HG02588 (cell line): ENCODE results near the gene CACNA1C.

Source experiments
- ATAC-seq: cut with Tn5 transposase; IDR thresholded peaks from one replicate; pipeline ENCODE4 v1.9.1; 2021; ENCODE audit warnings: mild to moderate bottlenecking, moderate library complexity; ENCODE audit not compliant: unreplicated experiment

Gene CACNA1C

DNA sequence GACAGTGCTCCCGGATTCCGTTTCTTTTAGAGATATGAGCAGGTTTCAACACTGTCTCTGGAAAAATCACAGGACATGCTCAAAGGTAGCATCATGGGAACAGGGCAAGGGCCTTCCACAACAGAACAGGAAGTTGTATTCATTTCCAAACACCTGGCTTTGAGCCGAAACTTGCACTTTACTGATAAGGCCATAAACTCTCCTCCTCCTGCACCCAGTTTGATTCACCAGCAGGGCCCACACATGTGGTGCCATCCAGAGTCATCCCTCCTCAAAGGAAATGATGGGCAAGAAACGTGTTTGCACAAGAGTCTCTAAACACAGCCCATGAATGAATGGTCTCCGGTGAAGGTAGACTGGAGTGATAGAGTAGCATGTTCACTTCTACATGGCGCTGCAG is 473.6 kb downstream of the CACNA1C start:
- ATAC-seq = no peak

DNA sequence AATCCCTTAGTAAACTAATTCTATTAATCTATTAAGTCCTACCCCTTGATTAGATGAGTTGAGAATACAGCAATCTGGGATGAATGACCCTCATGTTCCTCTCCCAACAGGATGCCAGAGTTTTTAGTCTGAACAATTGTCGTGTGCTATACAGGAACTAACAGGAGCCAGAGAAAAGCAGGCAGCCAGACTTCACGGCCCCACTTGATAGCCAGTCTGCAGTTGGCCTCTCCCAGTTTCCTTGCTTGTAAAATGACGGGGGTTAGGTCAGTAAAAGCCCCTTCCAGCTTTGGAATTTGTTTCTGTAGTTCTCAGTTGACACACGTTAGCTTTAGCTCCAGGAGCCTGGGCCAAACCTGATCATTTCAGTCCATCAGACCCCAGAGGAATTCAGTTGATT is 475.2 kb downstream of the CACNA1C start:
- ATAC-seq = no peak

DNA sequence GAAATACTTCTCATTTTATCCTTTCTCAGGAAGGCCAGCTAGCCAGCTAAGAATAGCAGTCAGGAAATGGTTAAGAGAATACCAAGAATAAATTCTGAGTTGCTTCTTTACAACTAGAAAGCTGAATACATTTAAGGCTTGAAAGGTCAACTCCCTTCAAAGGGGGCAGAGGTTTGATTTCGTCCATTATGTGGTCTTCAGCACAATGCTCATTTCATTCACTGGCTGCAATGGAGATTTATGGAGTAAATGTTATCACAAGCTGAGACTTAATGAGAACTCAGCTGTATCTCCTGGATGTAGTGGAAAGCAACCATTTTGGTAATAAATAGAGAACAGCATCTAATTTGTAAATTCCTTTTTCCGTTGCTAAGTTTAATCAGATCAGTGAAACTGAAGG is 477.0 kb downstream of the CACNA1C start:
- no peak for ATAC-seq

DNA sequence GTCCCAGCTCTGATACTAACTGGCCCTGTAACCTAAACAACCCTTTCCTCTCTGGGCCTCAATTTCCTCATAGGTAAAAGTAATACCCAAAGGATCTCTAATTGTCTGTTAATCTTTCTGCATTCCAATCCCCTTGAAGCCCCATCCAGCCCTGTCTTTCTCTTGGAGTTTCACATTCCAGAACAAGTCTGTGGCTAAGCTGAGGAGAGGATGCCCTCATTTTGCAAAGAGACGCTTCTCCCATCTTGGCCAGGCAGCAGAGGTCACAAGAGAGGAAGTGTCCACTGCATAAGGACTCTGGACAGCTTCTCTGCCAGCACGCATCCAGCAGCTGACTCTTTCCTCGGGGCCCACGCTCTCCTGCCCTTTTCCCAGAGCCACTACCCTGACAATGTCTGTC is 478.6 kb downstream of the CACNA1C start:
- no peak for ATAC-seq

DNA sequence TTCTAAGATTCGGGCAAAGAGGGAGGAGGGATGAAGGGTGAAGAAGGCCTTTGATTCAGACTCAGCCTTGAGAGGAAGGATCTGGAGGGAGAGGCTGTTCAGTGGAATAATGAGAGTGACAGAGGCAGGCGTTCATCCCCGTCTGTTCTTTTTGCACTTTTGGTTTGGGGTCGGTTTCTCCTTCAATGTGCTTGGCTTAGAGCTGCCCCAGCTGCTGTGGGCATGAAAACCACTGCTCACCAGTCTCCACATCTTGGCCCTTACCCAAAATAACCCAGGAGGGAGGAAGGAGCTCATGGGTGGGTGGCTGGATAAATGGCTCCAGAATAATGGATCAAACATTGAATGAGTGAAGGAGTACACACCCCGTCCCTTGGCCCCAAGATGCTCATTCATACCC is 480.2 kb downstream of the CACNA1C start:
- no peak for ATAC-seq

DNA sequence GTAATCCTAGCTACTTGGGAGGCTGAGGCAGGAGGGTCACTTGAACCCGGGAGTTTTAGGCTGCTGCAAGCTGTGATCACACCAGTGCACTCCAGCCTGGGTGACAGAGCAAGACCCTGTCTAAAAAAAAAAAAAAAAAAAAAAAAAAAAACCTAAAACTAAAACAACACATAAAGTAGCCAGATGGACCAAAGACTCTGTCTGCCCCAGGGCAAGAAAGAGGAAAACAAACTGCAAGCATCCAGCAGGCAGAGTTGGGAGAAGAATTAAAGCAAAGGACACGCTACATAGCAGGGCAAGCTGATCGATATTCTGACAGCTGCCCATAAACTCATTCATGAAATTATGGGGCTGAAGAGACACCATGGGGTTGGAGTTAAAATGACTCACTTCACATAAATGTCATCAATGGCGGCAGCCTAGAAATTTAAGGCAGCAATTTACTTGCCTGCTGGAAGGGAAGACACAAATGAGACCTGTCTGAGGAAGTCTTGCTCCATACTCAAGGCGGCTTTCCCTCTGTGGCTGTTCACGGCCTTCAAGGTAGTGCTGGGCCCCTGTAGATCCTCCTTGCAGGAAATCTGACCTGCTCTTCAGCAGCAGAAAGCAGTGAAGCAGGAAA is 482.9 kb downstream of the CACNA1C start:
- no peak for ATAC-seq

DNA sequence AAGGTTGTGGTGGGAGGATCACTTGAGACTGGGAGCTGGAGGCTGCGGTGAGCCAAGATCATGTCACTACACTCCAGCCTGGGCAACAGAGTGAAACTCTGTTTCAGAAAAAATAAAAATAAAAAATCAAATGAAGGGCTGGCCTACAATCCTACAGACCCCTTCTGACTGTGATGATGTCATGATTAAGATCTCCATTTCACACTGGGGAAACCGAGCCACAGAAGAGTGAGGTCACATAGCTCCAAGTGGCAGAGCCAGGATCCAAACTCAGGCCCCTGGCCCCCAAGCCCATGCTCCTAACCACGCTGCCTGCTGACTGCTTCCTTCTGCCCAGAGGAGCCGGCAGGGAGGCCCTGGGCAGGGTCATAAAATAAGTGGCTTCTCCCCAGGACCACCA is 483.9 kb downstream of the CACNA1C start:
- ATAC-seq = no peak

DNA sequence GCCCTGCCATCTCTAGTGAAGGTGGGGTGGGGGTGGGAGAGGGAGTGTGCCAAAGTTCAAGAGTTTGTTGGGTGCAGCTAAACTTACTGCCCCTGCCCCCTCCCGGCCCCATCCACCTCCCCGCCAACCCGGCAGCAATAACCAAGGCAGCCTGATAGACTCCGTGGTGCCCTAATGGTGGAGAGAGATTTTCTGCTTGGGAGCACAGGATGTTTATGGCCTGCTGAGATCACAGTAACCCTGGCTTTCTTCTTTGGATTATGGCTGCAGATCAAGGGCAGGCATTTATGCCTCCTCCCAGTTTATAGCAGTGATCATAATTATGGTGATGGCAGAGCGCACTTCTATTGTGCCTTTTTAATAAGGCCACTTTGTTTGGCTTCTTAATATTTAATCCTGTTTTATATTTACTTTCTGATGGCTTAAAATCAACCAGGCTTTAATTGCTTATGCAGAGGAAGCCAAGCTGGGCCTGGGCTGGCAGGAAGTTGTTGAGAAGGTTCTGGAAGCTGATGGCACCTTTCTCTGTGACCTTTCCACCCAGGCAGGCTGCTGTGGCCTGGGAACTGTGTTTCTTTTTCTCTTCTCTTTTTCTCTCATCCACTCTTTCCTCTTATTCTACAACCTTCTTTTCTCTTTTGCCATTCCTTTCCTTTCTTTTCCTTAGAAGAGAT is 485.2 kb downstream of the CACNA1C start:
- ATAC-seq = no peak

DNA sequence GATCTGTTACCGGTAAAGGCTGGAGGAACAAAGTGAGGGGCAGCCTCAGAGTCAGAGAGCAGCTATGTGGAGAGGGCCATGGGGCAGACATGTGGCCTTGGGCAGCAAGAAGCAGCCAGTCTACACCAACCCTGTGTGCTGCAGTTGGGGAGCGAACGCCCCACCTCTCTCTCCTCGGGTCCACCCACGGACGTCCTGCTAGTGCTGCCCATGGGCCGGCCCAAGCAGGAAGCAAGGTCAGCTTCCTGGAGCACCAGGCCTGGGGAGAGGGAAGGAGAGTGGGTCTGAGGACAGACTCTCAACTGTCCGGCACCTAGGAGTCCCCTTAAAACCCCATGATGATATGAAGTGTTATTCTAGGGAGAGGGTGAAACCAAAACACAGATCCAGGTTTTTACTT is 487.2 kb downstream of the CACNA1C start:
- ATAC-seq = no peak

DNA sequence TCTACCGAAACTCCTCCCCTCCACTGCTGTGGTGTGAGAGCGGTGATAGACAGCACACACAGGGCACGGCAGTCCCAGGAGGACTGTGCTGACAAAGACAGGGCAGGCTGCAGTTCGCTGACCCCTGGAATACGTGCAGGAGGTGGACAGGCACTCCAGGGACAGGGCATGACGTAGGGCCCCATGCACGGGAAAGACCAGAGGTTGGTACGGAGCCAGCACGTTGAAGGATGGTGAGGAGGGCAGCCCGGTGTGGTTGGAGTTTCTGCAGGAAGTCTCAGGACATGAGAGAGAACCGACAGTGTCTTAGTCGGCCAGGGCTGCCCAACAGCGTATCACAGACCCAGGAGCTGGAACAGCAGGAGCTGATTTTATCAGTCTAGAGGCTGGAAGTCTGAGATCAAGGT is 487.8 kb downstream of the CACNA1C start:
- ATAC-seq = no peak

DNA sequence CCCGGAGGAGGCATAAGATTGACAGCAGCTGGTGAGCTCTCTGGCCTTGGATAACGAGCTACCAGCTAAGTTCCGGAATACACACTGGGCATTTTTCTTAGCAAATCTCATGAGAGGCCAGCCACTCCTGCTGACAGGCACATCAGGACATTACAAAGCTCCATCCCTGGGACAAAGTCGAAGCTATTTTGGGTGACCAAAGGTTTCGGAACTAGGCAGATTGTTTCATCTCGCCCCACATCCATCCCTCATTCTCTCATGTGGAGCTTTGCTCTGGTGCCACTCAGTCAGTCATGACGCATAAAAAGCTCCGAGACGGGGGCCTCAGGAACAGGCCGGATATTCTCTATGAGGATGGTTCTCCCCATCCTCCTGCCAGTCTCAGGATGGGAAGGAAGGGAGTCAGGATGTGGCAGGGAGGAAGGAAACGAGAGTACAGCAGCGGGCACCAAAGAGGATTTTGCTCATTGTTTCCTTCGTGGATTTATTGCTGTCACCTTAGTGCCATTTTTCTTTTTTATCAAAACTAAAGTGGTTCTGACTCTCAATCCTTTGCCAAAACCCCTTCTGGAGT is 488.9 kb downstream of the CACNA1C start:
- ATAC-seq = no peak

DNA sequence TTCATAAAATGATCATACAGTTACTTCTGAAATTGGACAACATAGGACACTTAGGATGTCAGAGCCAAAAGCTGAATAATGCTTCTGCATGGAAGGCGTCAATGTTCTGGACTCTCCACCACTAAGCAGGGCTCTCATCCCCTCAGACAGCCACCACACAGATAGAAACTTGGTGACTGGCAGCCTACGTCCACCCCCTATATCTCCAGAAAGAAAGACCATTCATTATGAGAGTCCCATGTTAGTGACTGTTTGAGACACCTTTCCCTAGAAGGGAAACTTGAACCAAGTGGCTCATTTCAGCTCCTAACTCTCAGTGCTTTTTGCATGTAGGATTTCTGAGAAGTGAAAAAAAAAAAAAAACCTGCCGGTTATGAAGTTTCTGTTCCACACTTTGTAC is 491.0 kb downstream of the CACNA1C start:
- peak; percentile 65 for ATAC-seq

DNA sequence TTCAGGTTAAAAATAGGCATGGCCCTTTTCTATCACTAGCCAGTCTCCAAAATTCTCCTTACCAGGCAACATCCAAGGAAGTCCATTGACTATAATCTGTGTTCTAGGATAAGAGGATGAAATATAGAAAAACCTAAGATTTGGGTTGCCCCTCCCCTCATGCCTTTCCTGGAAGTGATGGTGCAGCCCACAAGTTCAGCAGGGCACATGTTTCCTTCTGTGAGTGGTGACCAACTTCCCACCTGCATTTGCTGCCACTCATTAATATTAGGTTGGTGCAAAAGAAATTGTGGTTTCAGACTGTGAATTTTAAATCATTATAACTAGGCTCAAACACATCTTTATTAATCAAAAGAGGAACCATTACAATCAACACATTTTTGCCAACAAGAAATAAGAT is 491.4 kb downstream of the CACNA1C start:
- peak; percentile 30 for ATAC-seq

DNA sequence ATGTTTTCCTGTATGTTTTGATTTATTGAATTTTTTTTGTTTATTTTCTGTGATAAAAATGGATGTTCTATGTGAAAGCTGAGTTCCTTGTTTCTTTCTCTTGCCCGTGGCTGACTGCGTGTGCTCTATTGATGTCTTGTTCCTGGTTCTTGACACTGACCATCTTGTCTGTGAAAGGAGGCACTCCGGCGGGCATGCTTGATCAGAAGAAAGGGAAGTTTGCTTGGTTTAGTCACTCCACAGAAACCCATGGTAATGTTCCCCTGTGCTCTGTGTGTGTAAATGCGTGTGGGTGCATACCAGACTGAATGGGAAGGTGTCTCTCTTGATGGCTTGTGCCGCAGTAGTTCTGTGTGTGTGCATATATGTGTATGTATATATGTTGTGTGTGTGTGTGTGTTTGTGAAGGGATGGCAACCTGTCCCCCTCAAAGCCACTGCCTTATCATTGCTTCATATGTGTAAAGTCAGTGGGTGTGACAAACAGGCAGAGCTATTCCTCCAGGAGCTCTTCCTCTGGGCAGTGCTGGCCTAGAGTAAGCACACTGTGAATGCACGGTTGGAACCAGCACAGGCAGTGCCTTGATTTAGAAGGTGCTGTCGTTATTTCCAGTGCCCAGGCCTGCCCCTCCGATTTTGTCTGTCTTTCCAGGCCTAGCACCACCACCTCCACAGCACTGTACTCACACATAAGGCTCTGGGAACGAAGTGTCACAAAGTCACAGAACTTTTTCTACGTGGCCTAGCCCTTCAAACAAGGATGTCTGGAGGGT is 494.7 kb downstream of the CACNA1C start:
- no peak for ATAC-seq

DNA sequence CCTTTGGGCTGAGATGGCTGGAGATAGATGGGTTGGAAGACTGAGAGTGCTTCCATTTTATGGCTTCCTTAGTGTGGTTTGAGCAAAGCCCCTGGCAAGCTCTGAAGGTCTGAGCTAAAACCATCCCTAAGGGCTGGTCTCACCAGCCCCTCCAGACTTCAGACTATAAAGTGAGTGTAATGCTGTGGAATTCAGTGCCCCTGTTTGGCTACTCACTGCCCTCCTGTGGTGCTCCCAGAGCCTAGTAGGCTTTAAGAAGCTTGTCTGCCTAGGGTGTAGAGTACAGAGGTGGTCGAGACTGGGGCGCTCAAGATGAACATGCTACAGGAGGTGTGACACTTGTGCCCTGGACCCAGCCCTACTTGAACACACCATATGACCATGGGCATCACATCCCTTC is 495.3 kb downstream of the CACNA1C start:
- no peak for ATAC-seq

DNA sequence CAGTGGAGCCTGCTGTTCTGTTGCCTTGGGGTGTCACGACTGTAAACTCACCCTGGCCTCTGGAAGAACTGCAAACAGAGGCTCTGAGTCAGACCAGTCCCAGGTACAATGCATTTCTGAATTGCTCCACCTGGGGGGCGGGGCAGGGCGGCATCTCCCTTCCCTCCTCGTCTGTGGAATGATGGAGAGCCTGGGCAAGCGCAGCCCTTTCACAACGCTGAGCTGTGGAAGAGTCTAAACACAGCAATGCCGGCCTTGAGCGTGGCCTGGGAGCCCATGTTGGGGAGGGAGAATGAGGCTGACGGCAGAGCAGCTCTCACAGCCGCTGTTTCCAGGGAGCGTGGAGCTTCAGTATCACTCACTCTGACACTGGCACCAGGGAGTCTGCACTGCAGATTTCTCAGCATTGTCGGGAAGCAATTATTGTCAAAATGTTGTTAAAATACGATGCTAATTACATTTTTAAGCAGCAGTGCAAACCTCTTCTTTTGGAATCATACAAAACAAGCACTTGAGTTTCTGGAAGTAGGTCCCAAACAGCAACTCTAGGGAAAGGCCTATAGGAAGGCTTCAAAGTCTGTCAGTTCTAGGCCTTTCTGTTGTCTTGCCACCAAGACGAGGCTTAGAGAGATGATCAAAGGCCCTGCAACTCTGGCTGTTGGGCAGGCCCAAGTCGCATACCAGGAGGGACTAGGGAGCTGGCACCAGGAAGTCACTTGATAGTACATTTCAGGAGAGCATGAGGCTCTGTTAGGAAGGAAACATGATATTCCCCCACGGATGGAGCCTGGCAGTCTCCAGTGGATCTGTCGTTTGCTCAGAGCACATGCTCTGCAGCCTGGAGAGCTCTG is 498.0 kb downstream of the CACNA1C start:
- ATAC-seq = no peak

DNA sequence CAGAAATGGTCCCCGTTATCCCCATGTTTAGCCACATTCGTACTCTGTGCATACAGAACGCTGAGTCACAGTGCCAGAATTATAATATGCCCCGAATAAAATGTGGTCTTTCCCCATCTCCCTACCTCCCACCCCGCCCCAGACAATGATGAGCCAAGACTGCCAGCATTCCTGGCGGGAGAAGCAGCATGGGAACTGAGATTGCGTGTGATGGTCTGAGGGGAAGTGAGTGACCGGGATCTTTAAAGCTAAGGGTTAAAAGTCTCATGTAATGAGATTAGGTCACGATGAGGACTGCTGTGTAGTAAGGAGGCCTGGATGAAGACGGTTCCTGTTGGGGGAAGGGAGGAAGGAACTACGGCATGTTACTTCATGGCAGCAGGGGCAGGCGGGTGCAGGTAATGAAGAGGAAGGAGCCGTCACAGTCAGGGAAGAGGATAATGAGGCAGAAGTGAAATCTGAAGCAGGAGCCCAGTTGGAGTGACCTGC is 498.7 kb downstream of the CACNA1C start:
- ATAC-seq = no peak

DNA sequence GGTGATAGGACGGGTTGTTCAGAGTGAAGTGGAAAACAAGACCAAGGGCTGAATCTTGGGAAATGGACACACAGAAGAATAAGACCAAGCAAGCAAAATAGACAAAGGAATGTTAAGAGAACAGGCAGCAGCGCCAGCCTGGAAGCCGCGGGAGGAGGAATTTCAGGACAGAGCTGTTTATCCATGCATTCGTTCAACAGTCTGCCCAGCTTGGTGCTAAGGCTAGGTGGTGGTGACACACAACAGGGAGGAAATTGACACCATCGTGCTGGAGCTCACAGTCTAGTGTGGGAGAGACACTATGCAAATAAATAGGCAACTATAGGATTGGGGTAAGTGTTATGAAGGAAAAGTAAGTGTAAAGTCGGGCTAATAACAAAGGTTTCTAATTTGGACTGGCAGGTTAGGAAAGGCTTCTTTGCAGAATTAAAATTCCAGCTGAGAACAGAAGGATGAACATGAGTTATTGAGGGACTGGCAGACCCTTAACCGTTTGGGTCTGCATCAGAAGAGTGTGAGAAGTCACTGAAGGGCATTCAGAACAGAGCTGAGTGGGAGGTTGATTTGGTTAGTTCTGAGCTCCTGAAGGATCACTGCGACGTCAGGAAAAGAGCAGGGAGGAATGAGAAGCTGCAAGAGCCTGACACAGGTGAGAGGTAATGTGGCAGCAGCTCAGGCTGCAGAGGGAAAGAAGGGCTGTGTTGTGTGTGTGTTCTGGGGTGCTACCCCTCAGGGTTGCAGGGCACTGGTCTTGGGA is 499.4 kb downstream of the CACNA1C start:
- ATAC-seq = no peak

DNA sequence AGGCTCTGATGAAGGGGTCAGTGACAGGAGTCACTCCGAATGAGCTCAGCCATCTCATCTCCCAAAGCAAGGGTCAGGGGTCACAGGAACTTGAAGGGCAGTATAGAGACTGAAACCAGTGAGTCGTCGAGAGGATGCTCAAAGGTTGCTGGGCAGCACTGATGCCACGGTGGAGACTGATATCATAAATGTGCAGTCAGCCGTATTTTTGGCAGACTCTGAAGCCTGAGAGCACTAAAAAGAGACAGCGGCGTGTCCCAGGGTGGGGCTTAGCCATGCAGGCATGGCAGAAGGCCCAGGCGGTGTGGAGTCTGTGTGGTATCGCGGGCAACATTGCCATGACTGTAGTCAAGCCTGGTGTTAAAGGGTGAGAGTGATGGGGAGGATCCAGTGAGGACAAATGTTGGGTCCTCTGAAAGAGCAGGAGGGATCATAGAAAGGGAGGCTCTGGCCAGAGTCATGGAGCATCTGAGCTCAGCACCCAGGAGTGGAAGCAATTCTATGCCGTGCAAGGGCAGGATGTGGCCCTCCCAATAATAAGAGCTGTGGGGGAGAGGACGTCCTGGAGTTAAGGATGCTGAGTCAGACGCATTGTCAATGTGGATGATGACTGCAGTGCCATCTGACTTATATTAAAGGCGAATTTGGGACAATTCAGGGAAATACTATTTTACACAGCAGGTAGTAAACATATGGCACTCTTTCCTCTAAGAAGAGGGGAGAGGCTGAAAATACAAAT is 500.8 kb downstream of the CACNA1C start:
- ATAC-seq = no peak
